ENCODE results near the gene MED13L. TPM values are rescaled to one million over a fixed set of nuclear protein-coding genes. Genes with fewer than 3 reads are reported as not detected.

Gene MED13L
- total RNA-seq, 1 donor from 2014 or later, result 147 TPM

- ATAC-seq (peak; percentile 83), DNase-seq (no peak)
- intact Hi-C loops (cut with DNase I), result no loop called here
Measured at GRCh38 chr12:116182359-116183063, 95.0 kb downstream of the MED13L start.

GRCh38 chr12:116180448-116180847 is 97.0 kb downstream of the MED13L start:
- peaks cover 36% of the 10 kb centered on the region for H3K4me1 ChIP-seq

More at GRCh38 chr12:116182359-116183063, 95.0 kb downstream of the MED13L start:
- H3K9me3 ChIP-seq, result no peaks in the 10 kb centered on the region
- H3K27ac ChIP-seq, result no peak overlapping the region
- H3K4me3 ChIP-seq, result no peak overlapping the region
- H3K27me3 ChIP-seq, result no peaks in the 10 kb centered on the region
- TF ChIP-seq CTCF (IDR thresholded peaks at IDR 0.05), result no peak
- peaks cover 54% of the 10 kb centered on the region for H3K4me1 ChIP-seq
- H3K36me3 ChIP-seq, result no peaks in the 10 kb centered on the region

DNA sequence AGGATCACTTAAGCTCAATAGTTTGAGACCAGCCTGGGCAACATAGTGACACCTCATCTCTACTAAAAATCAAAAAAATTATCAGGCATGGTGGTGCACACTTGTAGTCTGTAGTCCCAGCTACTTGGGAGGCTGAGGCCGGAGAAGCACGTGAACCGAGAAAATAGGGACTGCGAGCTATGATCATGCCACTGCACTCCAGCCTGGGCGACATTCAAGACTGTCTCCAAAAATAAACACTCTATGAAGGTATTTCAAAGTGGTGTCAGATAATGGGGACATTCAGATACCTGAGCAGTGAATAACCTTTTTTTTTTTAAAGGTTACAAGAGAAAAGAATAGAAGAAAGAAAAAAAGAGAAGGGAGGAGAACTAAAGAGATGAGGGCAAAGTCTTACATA is 98.1 kb downstream of the MED13L start:
- no peak overlapping the region for H3K27ac ChIP-seq
- no peaks in the 10 kb centered on the region for H3K36me3 ChIP-seq
- no peaks in the 10 kb centered on the region for H3K9me3 ChIP-seq
- H3K4me3 ChIP-seq, result no peak overlapping the region
- ATAC-seq (no peak), DNase-seq (no peak)
- no peaks in the 10 kb centered on the region for H3K27me3 ChIP-seq
- peaks cover 30% of the 10 kb centered on the region for H3K4me1 ChIP-seq
- TF ChIP-seq CTCF (IDR thresholded peaks at IDR 0.05), result no peak
- intact Hi-C loops (cut with DNase I), result no loop called here

More at GRCh38 chr12:116180448-116180847, 97.0 kb downstream of the MED13L start:
- no peaks in the 10 kb centered on the region for H3K36me3 ChIP-seq
- no peak overlapping the region for H3K27ac ChIP-seq
- H3K9me3 ChIP-seq, result no peaks in the 10 kb centered on the region
- ATAC-seq (peak; percentile 55), DNase-seq (no peak)
- H3K27me3 ChIP-seq, result no peaks in the 10 kb centered on the region
- intact Hi-C loops (cut with DNase I), result no loop called here
- H3K4me3 ChIP-seq, result no peak overlapping the region
- TF ChIP-seq CTCF (IDR thresholded peaks at IDR 0.05), result no peak

GRCh38 chr12:116177017-116177416 is 100.5 kb downstream of the MED13L start:
- intact Hi-C loops (cut with DNase I), result no loop called here
- no peak for DNase-seq
- ATAC-seq, result no peak
- TF ChIP-seq CTCF (IDR thresholded peaks at IDR 0.05), result no peak
- Histone ChIP-seq H3K36me3 (no peaks in the 10 kb centered on the region), H3K9me3 (no peaks in the 10 kb centered on the region), H3K27ac (no peak overlapping the region), H3K4me1 (peaks cover 9% of the 10 kb centered on the region), H3K27me3 (no peaks in the 10 kb centered on the region), H3K4me3 (no peak overlapping the region)

DNA sequence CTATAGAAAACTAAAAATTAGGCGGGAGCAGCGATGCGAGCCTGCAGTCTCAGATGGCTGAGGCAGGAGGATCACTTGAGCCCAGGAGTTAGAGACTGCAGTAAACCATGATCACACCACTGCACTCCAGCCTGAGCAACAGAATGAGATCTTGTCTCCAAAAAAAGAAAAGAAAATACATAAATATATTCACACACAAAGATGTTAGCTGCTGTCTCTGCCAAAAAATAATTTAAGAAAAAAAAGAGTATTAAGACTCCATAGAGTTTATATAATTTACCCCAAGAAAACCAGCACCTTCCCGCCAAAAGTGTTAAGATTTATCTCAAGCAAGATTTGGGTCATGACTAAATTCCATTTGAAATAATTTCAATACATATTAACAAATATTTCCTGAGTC is 102.6 kb downstream of the MED13L start:
- Histone ChIP-seq H3K27me3 (no peaks in the 10 kb centered on the region), H3K4me1 (peaks cover under 1% of the 10 kb centered on the region), H3K27ac (no peak overlapping the region), H3K9me3 (no peaks in the 10 kb centered on the region), H3K4me3 (no peak overlapping the region), H3K36me3 (no peaks in the 10 kb centered on the region)
- intact Hi-C loops (cut with DNase I), result no loop called here
- DNase-seq, result no peak
- ATAC-seq, result no peak
- no peak for TF ChIP-seq CTCF (IDR thresholded peaks at IDR 0.05)
